Measurements from ENCODE around the gene ZMYM4. TPM values are rescaled to one million over a fixed set of nuclear protein-coding genes. Genes with fewer than 3 reads are reported as not detected.

ZMYM4 gene
- total RNA-seq, 1 experiment from 2014 or later = 66.0 TPM

- no peak overlapping the region for H3K18ac ChIP-seq (ENCODE audit: insufficient read length, low read depth, low read length)
- no peak overlapping the region for H2BK120ac ChIP-seq (ENCODE audit: low read depth, low read length, poor library complexity, severe bottlenecking)
- no peak overlapping the region for H3T11ph ChIP-seq (ENCODE audit: low read length)
- H4K5ac ChIP-seq (ENCODE audit: insufficient read length, low read depth, low read length) = no peak overlapping the region
- no peaks in the 10 kb centered on the region for H3K9me3 Mint-ChIP-seq
- no peaks in the 10 kb centered on the region for H3K9me3 ChIP-seq (ENCODE audit: control insufficient read depth, low read depth, low read length)
- H4K20me1 ChIP-seq (ENCODE audit: control insufficient read depth, insufficient read depth, insufficient read length) = no peaks in the 10 kb centered on the region
- TF ChIP-seq, protein P1, sequence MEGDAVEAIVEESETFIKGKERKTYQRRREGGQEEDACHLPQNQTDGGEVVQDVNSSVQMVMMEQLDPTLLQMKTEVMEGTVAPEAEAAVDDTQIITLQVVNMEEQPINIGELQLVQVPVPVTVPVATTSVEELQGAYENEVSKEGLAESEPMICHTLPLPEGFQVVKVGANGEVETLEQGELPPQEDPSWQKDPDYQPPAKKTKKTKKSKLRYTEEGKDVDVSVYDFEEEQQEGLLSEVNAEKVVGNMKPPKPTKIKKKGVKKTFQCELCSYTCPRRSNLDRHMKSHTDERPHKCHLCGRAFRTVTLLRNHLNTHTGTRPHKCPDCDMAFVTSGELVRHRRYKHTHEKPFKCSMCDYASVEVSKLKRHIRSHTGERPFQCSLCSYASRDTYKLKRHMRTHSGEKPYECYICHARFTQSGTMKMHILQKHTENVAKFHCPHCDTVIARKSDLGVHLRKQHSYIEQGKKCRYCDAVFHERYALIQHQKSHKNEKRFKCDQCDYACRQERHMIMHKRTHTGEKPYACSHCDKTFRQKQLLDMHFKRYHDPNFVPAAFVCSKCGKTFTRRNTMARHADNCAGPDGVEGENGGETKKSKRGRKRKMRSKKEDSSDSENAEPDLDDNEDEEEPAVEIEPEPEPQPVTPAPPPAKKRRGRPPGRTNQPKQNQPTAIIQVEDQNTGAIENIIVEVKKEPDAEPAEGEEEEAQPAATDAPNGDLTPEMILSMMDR (conservative IDR thresholded peaks at IDR 0.05) = no peak
- H3K27ac ChIP-seq (ENCODE audit: insufficient read length, low read depth, low read length) = no peak overlapping the region
- WGBS (ENCODE audit: extremely low coverage, insufficient read length, low lambda C conversion rate) = no CpG with 5 or more reads among the region's 3 CpGs
- H2AK5ac ChIP-seq (ENCODE audit: insufficient read length, low read length) = no peak overlapping the region
- no peak overlapping the region for H2BK12ac ChIP-seq (ENCODE audit: insufficient read length, low read depth, low read length)
- H4K91ac ChIP-seq (ENCODE audit: insufficient read length, low read depth, low read length) = no peak overlapping the region
- no peak overlapping the region for H3K9ac ChIP-seq (ENCODE audit: extremely low read depth, insufficient read length, low read length)
- no peak overlapping the region for H4K8ac ChIP-seq (replicated peaks; ENCODE audit: insufficient read length, low read depth, low read length)
- no peaks in the 10 kb centered on the region for H3K23me2 ChIP-seq (ENCODE audit: insufficient read length, low read depth, low read length, poor library complexity, severe bottlenecking)
- peaks cover 5 to 19% (median 14%) of the 10 kb centered on the region in 3 experiments; a peak in 5 of 7 replicates for H3K36me3 Mint-ChIP-seq (ENCODE audit: insufficient read depth in 1 of 3, low read depth in 3 of 3)
- peaks cover 3% of the 10 kb centered on the region; the same call in 1 of the 2 replicates for H3K79me2 ChIP-seq (ENCODE audit: insufficient read depth, low read length)
- no peak overlapping the region for H3K27ac Mint-ChIP-seq
- no peak overlapping the region for H2BK5ac ChIP-seq (ENCODE audit: insufficient read length, low read length)
- H3K4me1 Mint-ChIP-seq = no peaks in the 10 kb centered on the region
- no peak for DNase-seq
- no peak overlapping the region for H3K4ac ChIP-seq (ENCODE audit: low read depth, low read length)
- no peak overlapping the region for H3K23ac ChIP-seq (ENCODE audit: insufficient read length, low read depth, low read length)
- H3K79me1 ChIP-seq (ENCODE audit: insufficient read depth, low read depth, low read length, poor library complexity, severe bottlenecking) = peaks cover 3% of the 10 kb centered on the region
- H2AFZ ChIP-seq (ENCODE audit: low read length) = no peak overlapping the region
- H3K4me2 ChIP-seq (ENCODE audit: insufficient read depth, insufficient read length, low read length) = no peak overlapping the region
- H3K56ac ChIP-seq (ENCODE audit: insufficient read length, low read depth, low read length) = no peak overlapping the region
- H3K4me1 ChIP-seq (ENCODE audit: insufficient read depth, low read length) = no peaks in the 10 kb centered on the region
- H2BK15ac ChIP-seq (ENCODE audit: low read depth, low read length) = no peak overlapping the region
- H3K27me3 Mint-ChIP-seq (ENCODE audit: low read depth) = no peaks in the 10 kb centered on the region
- no peak overlapping the region for H3K14ac ChIP-seq (ENCODE audit: insufficient read depth, low read length)
- no peaks in the 10 kb centered on the region for H3K27me3 ChIP-seq (ENCODE audit: insufficient read depth, low read length)
- H3K4me3 Mint-ChIP-seq = no peak overlapping the region
- H2BK20ac ChIP-seq (ENCODE audit: low read depth, low read length, poor library complexity, severe bottlenecking) = no peak overlapping the region
Observed at GRCh38 chr1:35315649-35316048, 47.1 kb downstream of the ZMYM4 start.

All from H9 (cell line).